Stimulated activated CD4-positive, alpha-beta T cell treated with anti-CD3 and anti-CD28 coated beads, Interleukin-15, amount 100 ng/mL, for 24 hours (primary cell): ENCODE data around the gene TXNDC2.

Experiments
- DNase-seq: peaks from one replicate; pipeline ENCODE4 v3.0.0-alpha.2; 2020

The TXNDC2 gene

GRCh38 chr18:9861157-9861556 is 24.6 kb upstream of the TXNDC2 start:
- DNase-seq: no peak

DNA sequence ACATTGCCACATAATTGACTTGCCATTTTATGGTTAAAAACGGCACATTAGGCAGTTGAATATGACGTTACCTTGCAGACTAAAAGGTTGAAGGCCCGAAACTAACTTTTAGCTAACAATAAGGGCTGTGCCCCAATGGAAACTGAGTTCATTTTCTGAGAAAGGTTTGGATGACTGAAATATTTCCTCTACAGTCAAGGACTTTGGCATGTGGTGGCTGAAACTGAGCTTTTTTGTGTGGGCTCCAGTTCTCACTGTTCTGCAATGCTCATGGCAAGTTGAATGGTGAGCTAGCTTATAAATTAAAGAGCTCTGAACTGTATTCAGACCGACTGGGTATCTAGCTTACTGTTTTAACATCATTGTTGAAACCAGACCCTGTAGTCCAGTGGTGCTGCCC is 23.8 kb upstream of the TXNDC2 start:
- peak; percentile 44 for DNase-seq

DNA sequence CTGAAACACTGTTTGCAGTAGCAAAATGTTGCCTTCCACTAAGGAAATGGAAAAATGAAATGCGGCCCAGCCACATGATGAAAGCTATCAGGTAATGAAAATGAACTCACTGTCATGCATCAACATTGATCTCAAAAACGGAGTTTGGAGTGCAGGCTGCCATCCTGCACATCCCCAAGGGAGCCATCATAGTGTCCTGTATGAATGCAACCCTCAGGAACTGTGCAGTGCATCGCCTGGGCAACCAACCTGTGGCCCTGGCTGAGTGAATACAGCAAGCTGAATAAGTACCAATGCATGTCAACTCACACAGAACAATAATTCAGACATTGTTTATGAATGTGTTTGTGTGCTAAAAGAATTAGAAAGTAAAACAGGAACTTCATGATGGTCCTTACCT is 23.1 kb upstream of the TXNDC2 start:
- no peak for DNase-seq

DNA sequence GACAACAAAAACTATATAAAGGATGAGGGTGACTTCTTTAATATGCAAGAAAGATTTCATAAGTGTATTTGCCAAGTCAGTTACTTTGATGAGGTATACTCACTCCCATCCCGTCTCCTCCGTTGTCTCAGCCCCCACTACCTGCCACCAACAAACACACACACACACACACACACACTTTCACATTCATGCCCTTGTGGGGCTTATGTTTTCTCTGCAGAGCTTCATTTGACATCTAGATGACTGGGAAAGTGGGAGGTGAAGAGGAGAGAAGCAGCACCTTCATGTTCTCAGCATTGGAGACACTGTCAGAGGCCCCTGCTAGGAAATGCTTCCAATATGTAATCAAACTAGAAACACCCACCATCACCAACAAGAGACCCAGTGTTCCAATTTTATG is 22.5 kb upstream of the TXNDC2 start:
- DNase-seq: no peak

- DNase-seq: no peak
Measured at GRCh38 chr18:9865764-9866490, 19.8 kb upstream of the TXNDC2 start.

DNA sequence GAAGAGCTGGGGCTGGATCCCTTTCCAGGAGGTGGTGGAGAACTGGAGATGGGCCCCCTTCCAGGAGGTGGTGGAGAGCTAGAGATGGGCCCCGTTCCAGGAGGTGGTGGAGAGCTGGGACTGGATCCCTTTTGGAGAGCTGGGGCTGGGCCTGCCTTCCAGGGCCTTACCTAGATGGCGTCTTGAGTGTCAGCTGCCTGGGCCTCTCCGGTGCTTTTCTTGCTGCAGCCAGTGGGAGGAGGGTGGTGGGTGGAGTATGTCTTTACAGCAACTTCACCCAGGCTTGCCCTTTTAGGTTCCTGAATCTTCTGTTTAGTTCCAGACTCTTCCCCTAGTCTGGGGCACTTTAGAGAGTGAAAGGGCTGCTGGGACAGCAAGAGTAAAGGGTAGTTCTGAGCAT is 19.1 kb upstream of the TXNDC2 start:
- no peak for DNase-seq

GRCh38 chr18:9867071-9867594 is 18.6 kb upstream of the TXNDC2 start:
- DNase-seq: no peak

- DNase-seq: no peak
Measured at GRCh38 chr18:9868857-9869714, 16.7 kb upstream of the TXNDC2 start.

DNA sequence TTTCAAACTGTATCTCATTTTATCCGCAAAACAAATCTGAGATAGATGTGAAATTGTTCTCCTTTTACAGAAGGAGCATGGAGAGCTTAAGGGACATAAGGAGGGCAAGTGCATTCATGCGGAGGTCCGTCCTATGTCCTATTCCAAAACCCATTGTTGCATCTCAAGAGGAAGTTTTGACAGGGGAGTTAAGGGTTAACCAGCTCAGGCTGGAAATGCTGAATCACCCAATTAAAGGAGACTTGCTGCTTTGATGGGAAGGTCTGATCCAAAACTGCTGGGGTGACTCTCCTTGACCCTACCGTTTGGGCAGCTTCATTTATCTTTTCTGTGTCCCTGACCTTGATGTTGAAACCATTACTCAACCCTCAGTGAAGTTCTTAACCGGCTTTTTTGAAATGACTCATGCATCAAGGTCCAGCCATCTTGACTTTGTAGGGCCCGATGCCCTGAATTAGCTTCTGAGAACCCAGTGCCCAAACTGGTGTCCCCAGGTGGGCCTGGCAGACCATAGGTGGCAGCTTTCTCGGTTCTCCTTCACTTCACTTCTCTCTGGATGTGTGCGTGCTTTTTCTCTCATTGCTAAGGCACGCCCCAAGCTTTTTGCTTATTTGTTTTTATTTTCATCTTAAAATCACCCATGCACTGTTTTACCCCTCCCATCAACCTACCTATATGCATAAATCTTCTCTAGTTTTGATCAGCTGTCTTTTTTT is 15.9 kb upstream of the TXNDC2 start:
- DNase-seq: no peak

- DNase-seq: no peak
Measured at GRCh38 chr18:9870431-9871008, 15.3 kb upstream of the TXNDC2 start.

DNA sequence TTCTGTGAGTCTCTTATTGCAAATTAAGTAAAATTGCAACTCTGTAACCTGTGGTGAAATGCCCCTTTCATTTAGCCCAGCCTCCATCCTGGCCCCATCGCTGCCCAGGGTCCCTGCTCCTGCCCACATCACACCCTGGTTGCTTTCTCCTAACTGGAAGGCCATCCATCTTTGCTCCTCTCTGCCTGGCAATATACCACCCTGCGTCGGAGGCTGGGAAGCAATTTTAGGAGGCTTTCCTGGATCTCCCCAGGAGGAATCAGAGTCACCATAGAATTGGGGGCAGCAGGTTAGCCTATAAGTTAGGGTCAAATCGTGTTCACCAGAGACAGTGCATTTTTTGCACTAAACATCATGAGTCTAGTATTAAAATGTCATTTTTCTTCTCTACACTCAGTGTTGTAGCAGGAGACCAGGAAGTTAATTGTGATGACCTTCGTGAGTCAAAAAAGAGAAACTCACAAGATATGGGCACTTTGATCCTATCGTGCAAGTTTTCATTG is 14.5 kb upstream of the TXNDC2 start:
- no peak for DNase-seq

DNA sequence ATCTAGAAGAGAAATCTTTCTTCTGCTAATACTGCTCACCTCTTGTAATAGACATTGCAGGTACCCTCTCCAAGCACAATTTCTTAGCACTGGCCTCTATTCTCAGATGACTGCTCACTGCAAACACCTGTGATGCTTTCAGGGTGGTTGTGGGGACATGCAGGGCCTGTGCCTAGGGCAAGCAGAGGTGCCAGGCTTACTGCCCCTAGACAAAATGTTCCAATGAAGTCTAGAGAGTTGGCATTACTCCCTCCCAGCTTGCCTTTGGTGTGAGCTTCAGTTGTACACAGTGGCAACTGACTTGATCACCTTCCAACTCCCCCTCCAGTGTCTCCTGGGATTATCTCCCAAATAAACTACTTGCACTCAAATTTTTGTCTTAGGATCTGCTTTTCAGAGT is 12.9 kb upstream of the TXNDC2 start:
- no peak for DNase-seq

DNA sequence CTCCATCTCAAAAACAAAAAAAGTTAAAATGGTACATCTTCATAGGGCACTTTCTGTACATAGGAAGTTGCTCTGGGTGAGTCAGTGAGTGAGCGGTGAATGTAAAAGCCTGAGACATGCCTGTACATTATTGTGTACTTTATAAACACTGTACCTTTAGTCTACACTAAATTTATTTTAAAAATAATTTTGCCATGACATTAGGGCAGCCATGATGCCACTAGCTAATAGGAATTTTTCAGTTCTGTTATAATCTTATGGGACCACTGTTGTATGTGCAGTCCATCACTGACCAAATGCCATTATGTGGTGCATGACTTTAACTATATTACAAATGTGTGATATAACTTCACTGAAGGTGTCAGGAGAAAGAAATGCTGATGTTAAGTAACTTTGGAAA is 11.0 kb upstream of the TXNDC2 start:
- DNase-seq: no peak

- DNase-seq: no peak
Measured at GRCh38 chr18:9876212-9876866, 9.4 kb upstream of the TXNDC2 start.

- DNase-seq: peak; percentile 14
Measured at GRCh38 chr18:9876867-9877654, 8.7 kb upstream of the TXNDC2 start.

- DNase-seq: no peak
Measured at GRCh38 chr18:9877655-9878014, 8.1 kb upstream of the TXNDC2 start.

DNA sequence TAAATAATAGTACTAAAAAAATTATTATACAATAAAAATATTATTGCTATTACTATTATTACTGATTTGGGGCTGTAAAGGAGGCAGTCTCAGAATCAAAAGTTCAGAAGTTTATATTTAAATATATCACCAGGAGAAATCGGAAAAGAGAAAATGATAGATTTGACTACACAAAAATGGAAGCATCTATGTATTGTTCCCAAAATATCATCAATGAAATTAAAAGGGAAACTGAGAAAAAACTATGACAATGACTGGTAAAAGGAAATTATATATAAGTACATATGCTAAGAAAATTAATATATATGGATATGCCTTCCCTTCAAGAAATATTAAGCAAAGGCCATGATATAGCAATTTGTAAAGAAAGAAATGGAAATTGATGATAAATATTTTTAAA is 7.7 kb upstream of the TXNDC2 start:
- no peak for DNase-seq

GRCh38 chr18:9878783-9879242 is 7.0 kb upstream of the TXNDC2 start:
- no peak for DNase-seq

DNA sequence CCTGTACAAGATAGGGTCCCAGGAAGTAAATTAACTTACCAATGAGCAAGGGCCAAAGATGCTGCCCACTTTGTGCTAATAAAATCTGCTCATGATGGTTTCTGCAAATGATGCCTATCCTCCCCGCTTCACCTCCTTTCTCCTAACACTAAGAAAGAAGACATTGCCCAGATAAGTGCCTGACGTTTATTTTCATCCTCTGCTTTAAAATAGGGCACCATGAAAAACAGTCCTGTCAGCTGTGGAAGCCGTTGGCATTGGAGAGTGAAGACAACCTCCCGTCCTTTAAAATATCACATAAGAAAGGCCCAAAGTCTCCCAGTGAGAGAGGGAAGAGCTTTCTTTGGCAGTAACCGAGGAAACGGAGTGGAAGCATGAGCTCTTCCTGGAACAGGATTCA is 1.7 kb upstream of the TXNDC2 start:
- no peak for DNase-seq

DNA sequence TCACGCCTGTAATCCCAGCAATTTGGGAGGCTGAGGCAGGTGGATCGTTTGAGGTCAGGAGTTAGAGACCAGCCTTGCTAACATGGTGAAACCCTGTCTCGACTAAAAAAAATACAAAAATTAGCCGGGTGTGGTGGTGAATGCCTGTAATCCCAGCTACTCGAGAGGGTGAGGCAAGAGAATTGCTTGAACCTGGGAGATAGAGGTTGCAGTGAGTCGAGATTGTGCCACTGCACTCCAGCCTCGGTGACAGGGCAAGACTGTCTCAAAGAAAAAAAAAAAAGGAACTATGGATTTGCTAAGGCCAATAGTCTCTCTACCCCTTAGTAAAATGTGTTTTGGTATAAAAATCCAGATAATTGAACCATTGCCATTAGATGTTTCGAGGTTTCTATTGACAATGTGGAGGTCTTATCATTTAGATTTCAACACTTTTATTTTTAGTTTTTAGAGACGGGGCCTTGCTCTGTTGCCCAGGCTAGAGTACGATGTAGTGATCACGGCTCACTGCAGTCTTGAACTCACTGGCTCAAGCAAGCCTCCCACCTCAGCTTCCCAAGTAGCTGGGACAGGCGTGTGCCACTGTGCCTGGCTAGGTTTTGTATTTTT is 1.1 kb upstream of the TXNDC2 start:
- no peak for DNase-seq

GRCh38 chr18:9886005-9886348 is 204 bp downstream of the TXNDC2 start:
- no peak for DNase-seq
